Activated T-helper 17 cell treated with anti-CD3 and anti-CD28 coated beads, Interleukin-2, amount 50 U/mL, for 72 hours (primary cell): ENCODE measurements around the gene SCIMP. TPM values are rescaled to one million over a fixed set of nuclear protein-coding genes. Genes with fewer than 3 reads are reported as not detected.
"Not testable (repeated sequence)": the region's sequence is repeated elsewhere in the genome, so short reads cannot be mapped to it uniquely, and the experiment has no call there.

ENCODE experiments used
- ATAC-seq: fragments of 150-1000 bp; cut with Tn5 transposase; replicated peaks from 2 replicates; pipeline ENCODE4 v1.10.0; 2021; ENCODE audit warnings: mild to moderate bottlenecking, moderate library complexity
- H3K27ac Mint-ChIP-seq: one replicate; pipeline ENCODE4 v1.8.0; 2022; ENCODE audit warnings: mixed read lengths
- H3K27me3 Mint-ChIP-seq: one replicate; pipeline ENCODE4 v1.8.0; 2022; ENCODE audit warnings: mixed read lengths
- H3K36me3 Mint-ChIP-seq: one replicate; pipeline ENCODE4 v1.8.0; 2022; ENCODE audit warnings: low read depth, mild to moderate bottlenecking, mixed read lengths
- H3K4me1 Mint-ChIP-seq: one replicate; pipeline ENCODE4 v1.8.0; 2022; ENCODE audit warnings: mixed read lengths
- H3K4me3 Mint-ChIP-seq: one replicate; pipeline ENCODE4 v1.8.0; 2022; ENCODE audit warnings: mild to moderate bottlenecking, mixed read lengths
- H3K9me3 Mint-ChIP-seq: one replicate; pipeline ENCODE4 v1.8.0; 2022; ENCODE audit warnings: mixed read lengths
- total RNA-seq, 2 donors: library from RNA; stranded (reverse); gene quantifications; one replicate each; pipeline ENCODE4 v1.2.3, GENCODE V29; 2022

The SCIMP gene
- total RNA-seq, 2 donors from 2014 or later, result not detected

GRCh38 chr17:5182597-5183409, 51.9 kb downstream of the SCIMP start:
- H3K27ac Mint-ChIP-seq, result no peak overlapping the region
- no peak overlapping the region for H3K4me3 Mint-ChIP-seq
- H3K36me3 Mint-ChIP-seq, result peaks cover 42% of the 10 kb centered on the region
- ATAC-seq, result no peak
- H3K9me3 Mint-ChIP-seq, result peaks cover 38% of the 10 kb centered on the region
- H3K4me1 Mint-ChIP-seq, result no peaks in the 10 kb centered on the region
- H3K27me3 Mint-ChIP-seq, result no peaks in the 10 kb centered on the region

DNA sequence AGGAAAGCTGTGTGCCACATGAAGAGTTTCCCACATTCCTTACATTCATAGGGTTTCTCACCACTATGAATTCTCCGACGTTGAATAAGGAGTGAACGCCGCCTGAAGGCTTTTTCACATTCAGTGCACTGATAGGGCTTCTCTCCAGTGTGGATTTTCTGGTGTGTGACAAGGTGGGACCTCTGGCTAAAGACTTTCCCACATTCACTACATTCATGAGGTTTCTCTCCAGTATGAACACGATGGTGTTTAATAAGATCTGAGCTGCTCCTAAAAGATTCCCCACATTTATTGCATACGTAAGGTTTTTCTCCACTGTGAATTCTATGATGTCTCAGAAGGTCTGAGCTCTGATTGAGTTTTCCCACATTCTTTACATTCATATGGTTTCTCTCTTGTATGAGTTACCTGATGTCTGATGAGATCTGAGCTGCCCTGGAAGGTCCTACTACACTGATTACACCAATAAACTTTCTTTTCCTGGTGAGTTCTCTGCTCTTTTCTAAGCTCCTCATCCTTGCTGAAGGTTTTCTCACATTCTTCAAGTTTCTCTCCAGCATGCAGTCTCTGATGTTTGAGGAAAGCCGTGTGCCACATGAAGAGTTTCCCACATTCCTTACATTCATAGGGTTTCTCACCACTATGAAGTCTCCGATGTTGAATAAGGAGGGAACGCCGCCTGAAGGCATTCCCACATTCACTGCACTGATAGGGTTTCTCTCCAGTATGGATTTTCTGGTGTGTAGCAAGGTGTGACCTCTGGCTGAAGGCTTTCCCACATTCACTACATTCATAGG, 53.0 kb downstream of the SCIMP start:
- Mint-ChIP-seq H3K4me1 (no peaks in the 10 kb centered on the region), H3K9me3 (peaks cover 33% of the 10 kb centered on the region), H3K27me3 (no peaks in the 10 kb centered on the region), H3K27ac (no peak overlapping the region), H3K36me3 (peaks cover 34% of the 10 kb centered on the region), H3K4me3 (no peak overlapping the region)
- no peak for ATAC-seq

DNA sequence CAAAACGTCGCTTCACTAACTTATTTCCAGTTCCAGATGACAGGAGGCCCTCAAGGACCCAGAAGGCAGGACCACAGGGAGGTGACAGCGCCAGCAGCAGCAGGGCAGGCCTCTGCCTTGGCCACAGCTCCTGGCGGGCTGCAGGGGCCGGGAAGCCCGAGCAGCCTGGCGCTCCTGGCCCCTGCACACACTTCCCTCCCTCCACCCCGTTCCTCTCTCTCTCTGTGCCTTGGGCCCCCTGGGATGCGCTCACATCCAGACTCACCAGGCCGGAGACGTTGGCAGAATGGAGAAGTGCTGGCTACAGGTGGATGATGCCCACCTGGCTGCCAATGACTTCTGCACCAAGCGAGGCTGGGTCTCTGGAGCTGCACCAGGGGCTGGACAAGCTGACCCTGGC, 55.7 kb downstream of the SCIMP start:
- no peak overlapping the region for H3K4me3 Mint-ChIP-seq
- no peak for ATAC-seq
- no peaks in the 10 kb centered on the region for H3K27me3 Mint-ChIP-seq
- peaks cover 39% of the 10 kb centered on the region for H3K9me3 Mint-ChIP-seq
- peaks cover 39% of the 10 kb centered on the region for H3K36me3 Mint-ChIP-seq
- H3K27ac Mint-ChIP-seq, result no peak overlapping the region
- no peaks in the 10 kb centered on the region for H3K4me1 Mint-ChIP-seq

DNA sequence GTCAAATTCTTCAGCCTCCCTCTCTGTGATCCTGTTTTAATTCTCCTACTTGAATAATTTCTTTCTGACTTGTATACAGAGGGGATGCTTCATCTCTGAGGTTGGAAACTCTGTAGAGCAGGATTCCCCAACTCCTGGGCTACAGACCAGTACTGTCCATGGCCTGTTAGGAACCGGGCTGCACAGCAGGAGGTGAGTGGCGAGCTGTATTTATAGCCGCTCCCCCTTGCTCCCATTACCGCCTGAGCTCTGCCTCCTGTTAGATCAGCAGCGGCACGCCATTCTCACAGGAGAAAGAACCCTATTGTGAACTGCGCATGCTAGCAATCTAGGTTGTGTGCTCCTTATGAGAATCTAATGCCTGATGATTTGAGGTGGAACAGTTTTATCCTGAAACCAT, 59.6 kb downstream of the SCIMP start:
- H3K36me3 Mint-ChIP-seq, result peaks cover 21% of the 10 kb centered on the region
- ATAC-seq, H3K27me3 Mint-ChIP-seq, H3K9me3 Mint-ChIP-seq, H3K27ac Mint-ChIP-seq, H3K4me1 Mint-ChIP-seq, H3K4me3 Mint-ChIP-seq: not testable (repeated sequence)

DNA sequence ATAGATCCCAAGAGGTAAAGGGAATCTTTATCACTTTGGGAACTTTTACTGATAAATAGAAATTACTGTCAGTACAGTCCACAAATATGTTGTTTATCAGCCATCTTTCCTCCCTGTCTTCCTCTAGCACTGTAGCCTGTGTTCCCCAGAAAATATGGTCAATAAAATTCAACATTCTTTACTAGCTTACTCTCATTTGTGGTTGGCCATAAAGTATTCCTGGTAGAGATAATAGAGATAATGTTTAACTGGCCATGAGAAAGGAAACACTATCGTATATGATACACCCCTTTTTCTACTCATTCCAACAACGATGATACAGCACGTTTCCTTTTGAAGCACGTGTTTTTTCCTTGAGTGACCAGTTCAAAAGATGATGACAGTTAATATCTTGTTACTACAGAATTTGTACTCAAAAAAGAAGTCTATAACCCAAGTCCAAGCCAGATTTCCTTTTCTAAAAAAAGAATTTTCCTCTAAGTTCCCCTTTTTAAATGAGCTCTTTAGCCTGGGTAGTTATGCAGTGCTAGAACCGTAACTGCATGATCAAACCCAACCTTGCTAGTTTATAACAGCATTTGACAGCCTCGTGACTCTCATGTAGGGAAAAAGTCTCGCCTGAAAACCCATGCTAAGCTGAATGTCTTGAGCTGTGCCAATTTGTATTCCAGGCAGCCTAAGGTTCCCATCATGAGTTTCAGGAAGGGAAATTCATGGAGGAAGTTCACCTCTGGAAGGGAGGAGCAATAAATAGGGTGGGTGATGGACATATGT, 68.7 kb downstream of the SCIMP start:
- H3K36me3 Mint-ChIP-seq, H3K4me1 Mint-ChIP-seq, H3K27ac Mint-ChIP-seq, ATAC-seq, H3K9me3 Mint-ChIP-seq, H3K4me3 Mint-ChIP-seq: not testable (repeated sequence)
- H3K27me3 Mint-ChIP-seq, result peaks cover 10% of the 10 kb centered on the region

- H3K9me3 Mint-ChIP-seq, result no peaks in the 10 kb centered on the region
- no peak overlapping the region for H3K27ac Mint-ChIP-seq
- no peaks in the 10 kb centered on the region for H3K4me1 Mint-ChIP-seq
- H3K27me3 Mint-ChIP-seq, result peaks cover 15% of the 10 kb centered on the region
- no peaks in the 10 kb centered on the region for H3K36me3 Mint-ChIP-seq
- ATAC-seq, result no peak
- no peak overlapping the region for H3K4me3 Mint-ChIP-seq
Observed at GRCh38 chr17:5164436-5164835, 70.2 kb downstream of the SCIMP start.

DNA sequence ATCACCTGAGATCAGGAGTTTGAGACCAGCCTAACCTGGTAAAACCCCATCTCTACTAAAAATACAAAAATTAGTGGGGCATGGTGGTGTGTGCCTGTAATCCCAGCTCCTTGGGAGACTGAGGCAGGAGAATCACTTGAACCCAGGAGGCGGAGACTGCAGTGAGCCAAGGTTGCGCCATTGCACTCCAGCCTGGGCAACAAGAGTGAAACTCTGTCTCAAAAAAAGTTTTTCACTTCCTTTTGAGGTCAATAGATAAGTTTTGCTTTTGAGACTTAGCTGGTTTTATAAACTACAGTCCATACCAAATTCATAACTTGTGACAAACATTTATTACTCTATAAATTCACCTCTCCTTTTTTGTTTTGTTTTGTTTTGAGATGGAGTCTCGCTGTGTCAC, 72.9 kb downstream of the SCIMP start:
- H3K27ac Mint-ChIP-seq, H3K4me3 Mint-ChIP-seq, H3K36me3 Mint-ChIP-seq, H3K9me3 Mint-ChIP-seq, H3K4me1 Mint-ChIP-seq, ATAC-seq: not testable (repeated sequence)
- H3K27me3 Mint-ChIP-seq, result peaks cover 32% of the 10 kb centered on the region

DNA sequence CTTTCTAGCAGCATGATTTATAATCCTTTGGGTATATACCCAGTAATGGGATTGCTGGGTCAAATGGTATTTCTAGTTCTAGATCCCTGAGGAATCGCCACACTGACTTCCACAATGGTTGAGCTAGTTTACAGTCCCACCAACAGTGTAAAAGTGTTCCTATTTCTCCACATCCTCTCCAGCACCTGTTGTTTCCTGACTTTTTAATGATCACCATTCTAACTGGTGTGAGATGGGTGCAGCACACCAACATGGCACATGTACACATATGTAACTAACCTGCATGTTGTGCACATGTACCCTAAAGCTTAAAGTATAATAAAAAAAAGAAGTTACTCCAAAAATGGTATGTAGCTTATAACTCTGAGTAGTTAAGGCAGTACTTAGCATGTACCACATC, 74.0 kb downstream of the SCIMP start:
- H3K36me3 Mint-ChIP-seq, H3K4me1 Mint-ChIP-seq, H3K4me3 Mint-ChIP-seq, H3K9me3 Mint-ChIP-seq, ATAC-seq, H3K27ac Mint-ChIP-seq: not testable (repeated sequence)
- H3K27me3 Mint-ChIP-seq, result peaks cover 32% of the 10 kb centered on the region

Other genes starting within 250 kb of the SCIMP start
- 100 to 1,000 TPM in 1 of 2 donors, 10 to 100 TPM in 1; 66.9 to 103 TPM for gene CAMTA2, start 247.2 kb downstream of the SCIMP start, total RNA-seq
- under 1 TPM; 0.61 to 0.69 TPM for gene INCA1, start 237.3 kb downstream of the SCIMP start, total RNA-seq
- gene KIF1C, start 236.9 kb downstream of the SCIMP start, total RNA-seq, result 10 to 100 TPM; 47.4 to 54.4 TPM
- gene SLC52A1, start 199.4 kb downstream of the SCIMP start, total RNA-seq, result under 1 TPM; 0.11 to 0.26 TPM
- gene ZFP3, start 156.4 kb downstream of the SCIMP start, total RNA-seq, result 1 to 10 TPM; 1.4 to 1.9 TPM
- gene ZNF232, start 123.0 kb downstream of the SCIMP start, total RNA-seq, result 10 to 100 TPM; 10.7 to 16.3 TPM
- under 1 TPM; 0.06 to 0.08 TPM for gene USP6, start 118.8 kb downstream of the SCIMP start, total RNA-seq
- gene ZNF594, start 43.0 kb downstream of the SCIMP start, total RNA-seq, result 1 to 10 TPM; 4.7 to 6.3 TPM
- gene RABEP1, start 47.4 kb upstream of the SCIMP start, total RNA-seq, result 10 to 100 TPM; 35.7 to 55.5 TPM
- gene NUP88, start 184.8 kb upstream of the SCIMP start, total RNA-seq, result 100 to 1,000 TPM in 1 of 2 donors, 10 to 100 TPM in 1; 77.2 to 101 TPM
- gene RPAIN, start 185.3 kb upstream of the SCIMP start, total RNA-seq, result 10 to 100 TPM; 32.9 to 33.8 TPM
- 100 to 1,000 TPM; 164 to 396 TPM for gene C1QBP, start 204.3 kb upstream of the SCIMP start, total RNA-seq
- 10 to 100 TPM; 16.2 to 43.8 TPM for gene DHX33, start 234.1 kb upstream of the SCIMP start, total RNA-seq